Stomach (tissue), 4 donors: ENCODE results near the gene PLRG1.

Source experiments
- POLR2AphosphoS5 ChIP-seq, 3 donors: sonication (generic); formaldehyde crosslinking; IDR thresholded peaks; one replicate each; pipeline ENCODE4 v1.6.1; 2016; ENCODE audit warnings: antibody characterized with exemption in 3 of 3
- TF ChIP-seq, protein P1 (sequence below), 7 experiments: fragments of 450-650 bp in 4 of 7; fragments of 200-600 bp in 3 of 7; sonication (generic) in 3 of 7; IDR thresholded peaks; one replicate each; pipeline ENCODE4 v1.5.1; 2016 to 2019; ENCODE audit warnings: antibody characterized with exemption in 7 of 7, control low read depth in 2 of 7, mild to moderate bottlenecking in 1 of 7

- TF ChIP-seq, protein P1, sequence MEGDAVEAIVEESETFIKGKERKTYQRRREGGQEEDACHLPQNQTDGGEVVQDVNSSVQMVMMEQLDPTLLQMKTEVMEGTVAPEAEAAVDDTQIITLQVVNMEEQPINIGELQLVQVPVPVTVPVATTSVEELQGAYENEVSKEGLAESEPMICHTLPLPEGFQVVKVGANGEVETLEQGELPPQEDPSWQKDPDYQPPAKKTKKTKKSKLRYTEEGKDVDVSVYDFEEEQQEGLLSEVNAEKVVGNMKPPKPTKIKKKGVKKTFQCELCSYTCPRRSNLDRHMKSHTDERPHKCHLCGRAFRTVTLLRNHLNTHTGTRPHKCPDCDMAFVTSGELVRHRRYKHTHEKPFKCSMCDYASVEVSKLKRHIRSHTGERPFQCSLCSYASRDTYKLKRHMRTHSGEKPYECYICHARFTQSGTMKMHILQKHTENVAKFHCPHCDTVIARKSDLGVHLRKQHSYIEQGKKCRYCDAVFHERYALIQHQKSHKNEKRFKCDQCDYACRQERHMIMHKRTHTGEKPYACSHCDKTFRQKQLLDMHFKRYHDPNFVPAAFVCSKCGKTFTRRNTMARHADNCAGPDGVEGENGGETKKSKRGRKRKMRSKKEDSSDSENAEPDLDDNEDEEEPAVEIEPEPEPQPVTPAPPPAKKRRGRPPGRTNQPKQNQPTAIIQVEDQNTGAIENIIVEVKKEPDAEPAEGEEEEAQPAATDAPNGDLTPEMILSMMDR (IDR thresholded peaks at IDR 0.05), result no peak
- no peak for TF ChIP-seq POLR2AphosphoS5 (IDR thresholded peaks at IDR 0.05)
Measured at GRCh38 chr4:154511548-154511947, 38.7 kb downstream of the PLRG1 start.
